Lower leg skin (tissue), 4 donors: ENCODE results near the gene RAB39A. TPM values are rescaled to one million over a fixed set of nuclear protein-coding genes. Genes with fewer than 3 reads are reported as not detected.

Experiments used
- DNase-seq, 2 donors: peaks; one replicate each; pipeline ENCODE4 v3.0.0-alpha.2; 2019; ENCODE audit warnings: low spot score in 2 of 2
- H3K4me3 ChIP-seq: fragments of 200-600 bp; sonication (generic); 2 replicates; pipeline ENCODE4 v1.5.1; 2017; ENCODE audit warnings: mild to moderate bottlenecking, low read depth; ENCODE audit not compliant: poor library complexity, severe bottlenecking
- POLR2A ChIP-seq, 2 donors: fragments of 450-650 bp; IDR thresholded peaks; one replicate each; pipeline ENCODE4 v1.6.1; 2016 to 2017; ENCODE audit warnings: antibody characterized with exemption in 2 of 2, mild to moderate bottlenecking in 1 of 2, moderate library complexity in 1 of 2
- WGBS, 2 donors: methylation state at CpG; one replicate each; pipeline ENCODE4 v1.1.5; 2018; 5-methylcytosine and 5-hydroxymethylcytosine counted together
- intact Hi-C: fragments of 100-400 bp; cut with DNase I; formaldehyde crosslinking; loops from one replicate; pipeline ENCODE4 v1.15.0; 2023; ENCODE audit warnings: low total_unique reads
- total RNA-seq, 4 donors: library from RNA; depleted of rRNA; stranded (reverse); fragments of >200 nt; gene quantifications; one replicate each; pipeline ENCODE4 v1.1.0, GENCODE V29; 2016
- TF ChIP-seq, protein P1 (sequence below), 3 donors: fragments of 450-650 bp; IDR thresholded peaks; one replicate each; pipeline ENCODE4 v1.5.1; 2016; ENCODE audit warnings: antibody characterized with exemption in 3 of 3, mild to moderate bottlenecking in 3 of 3, moderate library complexity in 2 of 3

Gene RAB39A
- total RNA-seq, 4 donors from 2014 or later, result 0.19 TPM; not detected in 3

DNA sequence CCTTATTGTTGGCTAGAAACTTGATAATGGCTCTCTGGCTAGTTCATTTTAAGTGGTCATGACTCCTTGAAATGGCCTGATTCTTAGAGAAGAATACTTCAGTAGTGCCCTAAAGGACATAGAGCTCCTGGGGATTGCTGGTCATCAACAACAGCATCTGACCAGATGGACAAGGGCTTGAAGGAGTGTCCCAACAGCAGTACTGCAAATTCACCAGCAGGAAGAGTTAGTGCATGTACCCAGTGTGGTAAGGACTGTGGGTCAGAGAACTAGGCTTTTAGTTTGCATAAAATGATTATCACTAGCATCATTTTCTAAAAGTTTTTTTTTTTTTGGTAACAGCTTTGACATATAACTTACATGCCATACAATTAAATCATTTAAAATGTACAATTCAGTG, 41.0 kb downstream of the RAB39A start:
- intact Hi-C loops, result no loop called here
- no peak overlapping the region for H3K4me3 ChIP-seq
- no peak for DNase-seq
- TF ChIP-seq, protein P1, sequence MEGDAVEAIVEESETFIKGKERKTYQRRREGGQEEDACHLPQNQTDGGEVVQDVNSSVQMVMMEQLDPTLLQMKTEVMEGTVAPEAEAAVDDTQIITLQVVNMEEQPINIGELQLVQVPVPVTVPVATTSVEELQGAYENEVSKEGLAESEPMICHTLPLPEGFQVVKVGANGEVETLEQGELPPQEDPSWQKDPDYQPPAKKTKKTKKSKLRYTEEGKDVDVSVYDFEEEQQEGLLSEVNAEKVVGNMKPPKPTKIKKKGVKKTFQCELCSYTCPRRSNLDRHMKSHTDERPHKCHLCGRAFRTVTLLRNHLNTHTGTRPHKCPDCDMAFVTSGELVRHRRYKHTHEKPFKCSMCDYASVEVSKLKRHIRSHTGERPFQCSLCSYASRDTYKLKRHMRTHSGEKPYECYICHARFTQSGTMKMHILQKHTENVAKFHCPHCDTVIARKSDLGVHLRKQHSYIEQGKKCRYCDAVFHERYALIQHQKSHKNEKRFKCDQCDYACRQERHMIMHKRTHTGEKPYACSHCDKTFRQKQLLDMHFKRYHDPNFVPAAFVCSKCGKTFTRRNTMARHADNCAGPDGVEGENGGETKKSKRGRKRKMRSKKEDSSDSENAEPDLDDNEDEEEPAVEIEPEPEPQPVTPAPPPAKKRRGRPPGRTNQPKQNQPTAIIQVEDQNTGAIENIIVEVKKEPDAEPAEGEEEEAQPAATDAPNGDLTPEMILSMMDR (IDR thresholded peaks at IDR 0.05), result no peak
- TF ChIP-seq POLR2A (IDR thresholded peaks at IDR 0.05), result no peak

DNA sequence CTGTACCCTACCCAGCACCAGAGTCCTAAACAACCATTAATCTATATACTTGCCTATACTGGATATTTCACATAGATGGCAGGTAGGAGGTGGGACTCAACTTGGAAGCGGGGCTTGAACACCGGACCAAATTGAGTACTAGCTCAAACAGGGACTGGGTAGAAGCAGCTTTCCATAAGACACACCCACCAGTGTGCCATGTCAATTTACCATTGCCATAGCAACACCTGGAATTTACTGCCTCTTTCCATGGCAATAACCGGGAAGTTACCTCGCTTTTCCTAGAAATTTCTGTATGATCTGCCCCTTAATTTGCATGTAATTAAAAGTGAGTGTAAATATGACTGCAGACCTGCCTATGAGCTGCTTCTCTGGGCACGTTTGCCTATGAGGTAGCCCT, 41.8 kb downstream of the RAB39A start:
- TF ChIP-seq, protein P1 (IDR thresholded peaks at IDR 0.05), result no peak
- no peak for TF ChIP-seq POLR2A (IDR thresholded peaks at IDR 0.05)
- WGBS, 2 donors, result 78 to 79% methylated on average over 5 of the region's 5 CpGs
- peak in 1 of 2 donors; percentile 29 for DNase-seq
- intact Hi-C loops, result no loop called here
- H3K4me3 ChIP-seq, result no peak overlapping the region

GRCh38 chr11:107973641-107974040, 45.4 kb downstream of the RAB39A start:
- WGBS, 2 donors, result 92 to 97% methylated on average over 1 of the region's 1 CpG
- intact Hi-C loops, result no loop called here
- TF ChIP-seq, protein P1 (IDR thresholded peaks at IDR 0.05), result no peak
- H3K4me3 ChIP-seq, result no peak overlapping the region
- peak in 1 of 2 donors; percentile 7 for DNase-seq

GRCh38 chr11:107988397-107989158, 60.3 kb downstream of the RAB39A start:
- DNase-seq, result no peak
- TF ChIP-seq POLR2A (IDR thresholded peaks at IDR 0.05), result no peak
- TF ChIP-seq, protein P1 (IDR thresholded peaks at IDR 0.05), result no peak
- WGBS, 2 donors, result 63 to 75% methylated on average over 5 of the region's 5 CpGs
- H3K4me3 ChIP-seq, result no peak overlapping the region
- intact Hi-C loops, result no loop called here

DNA sequence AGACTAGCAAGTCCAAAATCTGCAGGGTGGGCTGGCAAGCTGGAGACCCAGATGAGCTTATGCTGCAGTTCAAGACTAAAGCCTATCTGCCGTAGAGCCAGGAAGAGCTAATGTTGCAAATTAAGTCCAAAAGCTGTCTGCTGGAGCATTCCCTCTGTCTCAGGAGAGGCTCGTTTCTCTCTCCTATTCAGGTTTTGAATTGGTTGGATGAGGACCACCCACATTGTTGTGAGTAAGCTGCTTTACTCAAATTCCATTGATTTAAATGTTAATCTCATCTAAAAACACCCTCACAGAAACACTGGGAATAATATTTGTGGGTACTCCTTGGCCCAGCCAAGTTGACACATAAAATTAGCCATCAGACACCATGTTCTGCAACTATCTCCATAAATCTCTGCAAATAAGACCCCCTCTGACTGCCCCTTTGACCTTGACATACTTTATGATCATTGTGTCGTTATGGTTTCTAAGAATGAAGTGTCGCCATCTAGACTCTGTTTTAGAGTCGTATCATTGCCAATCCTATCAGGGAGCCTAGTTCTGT, 63.7 kb downstream of the RAB39A start:
- WGBS, 2 donors, result 61 to 64% methylated on average over 5 of the region's 5 CpGs
- intact Hi-C loops, result no loop called here
- TF ChIP-seq, protein P1 (IDR thresholded peaks at IDR 0.05), result no peak
- no peak for TF ChIP-seq POLR2A (IDR thresholded peaks at IDR 0.05)

More for the DNA sequence above, 63.7 kb downstream of the RAB39A start:
- DNase-seq, result no peak
- H3K4me3 ChIP-seq, result no peak overlapping the region
